Epithelial cell of proximal tubule (primary cell): ENCODE results near the gene UGT1A8. TPM values are rescaled to one million over a fixed set of nuclear protein-coding genes. Genes with fewer than 3 reads are reported as not detected.
A peak's percentile ranks its signal among the peaks of the same experiment; 100 is the strongest.

Experiments
- DNase-seq: peaks from one replicate; pipeline ENCODE4 v3.0.0-alpha.2; 2011; ENCODE audit warnings: low read depth
- H3K4me3 ChIP-seq: 2 replicates; pipeline ENCODE4 v1.5.1; 2011; ENCODE audit warnings: low read depth, mild to moderate bottlenecking, low read length
- CTCF ChIP-seq: conservative IDR thresholded peaks from 2 replicates; pipeline ENCODE4 v1.5.1; 2012; ENCODE audit warnings: low read depth, mild to moderate bottlenecking, low read length
- total RNA-seq: library from RNA; depleted of rRNA; stranded (reverse); fragments of >200 nt; gene quantifications from 2 replicates; pipeline ENCODE4 v1.2.3, GENCODE V29; 2015

UGT1A8 gene
- total RNA-seq, 1 donor from 2014 or later: not detected

GRCh38 chr2:233593201-233593600 is 24.2 kb upstream of the UGT1A8 start:
- no peak for DNase-seq
- no peak overlapping the region for H3K4me3 ChIP-seq
- TF ChIP-seq CTCF: no peak

GRCh38 chr2:233597522-233597921 is 19.9 kb upstream of the UGT1A8 start:
- TF ChIP-seq CTCF: no peak
- DNase-seq: no peak

GRCh38 chr2:233598952-233599351 is 18.5 kb upstream of the UGT1A8 start:
- no peak for TF ChIP-seq CTCF
- DNase-seq: no peak
- no peak overlapping the region for H3K4me3 ChIP-seq

More at GRCh38 chr2:233597522-233597921, 19.9 kb upstream of the UGT1A8 start:
- H3K4me3 ChIP-seq: no peak overlapping the region

GRCh38 chr2:233600386-233600785 is 17.0 kb upstream of the UGT1A8 start:
- peak; percentile 55 for DNase-seq
- no peak for TF ChIP-seq CTCF
- no peak overlapping the region for H3K4me3 ChIP-seq

GRCh38 chr2:233602076-233602475 is 15.4 kb upstream of the UGT1A8 start:
- peak; percentile 52 for DNase-seq
- TF ChIP-seq CTCF: no peak
- no peak overlapping the region for H3K4me3 ChIP-seq

- no peak for TF ChIP-seq CTCF
- peak; percentile 63 for DNase-seq
Observed at GRCh38 chr2:233603520-233603919, 13.9 kb upstream of the UGT1A8 start.

GRCh38 chr2:233604826-233605225 is 12.6 kb upstream of the UGT1A8 start:
- no peak for DNase-seq
- no peak overlapping the region for H3K4me3 ChIP-seq
- no peak for TF ChIP-seq CTCF

More at GRCh38 chr2:233603520-233603919, 13.9 kb upstream of the UGT1A8 start:
- H3K4me3 ChIP-seq: no peak overlapping the region
